Psoas muscle (tissue), 8 donors: ENCODE measurements around the gene CDK2AP2. TPM values are rescaled to one million over a fixed set of nuclear protein-coding genes. Genes with fewer than 3 reads are reported as not detected.

ENCODE experiments used
- ATAC-seq, 4 donors: fragments of 200-7000 bp; cut with Tn5 transposase; one replicate each; pipeline ENCODE4 v1.9.1; 2020; ENCODE audit warnings: moderate library complexity in 3 of 4, mild to moderate bottlenecking in 2 of 4
- DNase-seq, 2 donors: peaks; one replicate each; pipeline ENCODE4 v3.0.0-alpha.2; 2020
- H3K27ac ChIP-seq: fragments of 200-600 bp; one replicate; pipeline ENCODE4 v1.8.0; 2022
- H3K27me3 ChIP-seq, 3 donors: fragments of 200-600 bp in 1 of 3; one replicate each; pipeline versions ENCODE4 v1.6.1 to v1.8.0; 2013 to 2022; ENCODE audit warnings: low read length in 2 of 3, mild to moderate bottlenecking in 2 of 3, moderate library complexity in 1 of 3; ENCODE audit not compliant: insufficient read depth in 3 of 3
- H3K36me3 ChIP-seq, 2 donors: fragments of 200-600 bp in 1 of 2; one replicate each; pipeline versions ENCODE4 v1.6.1 to v1.8.0; 2013 to 2022; ENCODE audit warnings: low read depth in 1 of 2, mild to moderate bottlenecking in 1 of 2, moderate library complexity in 1 of 2; ENCODE audit not compliant: insufficient read depth in 1 of 2
- H3K4me1 ChIP-seq: fragments of 200-600 bp; one replicate; pipeline ENCODE4 v1.8.0; 2022
- H3K4me3 ChIP-seq: fragments of 200-600 bp; one replicate; pipeline ENCODE4 v1.8.0; 2022; ENCODE audit warnings: mild to moderate bottlenecking
- H3K9me3 ChIP-seq: fragments of 200-600 bp; one replicate; pipeline ENCODE4 v1.8.0; 2022
- CTCF ChIP-seq: fragments of 200-600 bp; IDR thresholded peaks from one replicate; pipeline ENCODE4 v1.8.0; 2022; ENCODE audit warnings: antibody characterized with exemption
- WGBS, 3 donors: extraction: QIAGEN DNeasy Blood & Tissue Kit; methylation state at CpG; one replicate each; pipeline versions ENCODE4 v1.1.6 to v1.1.7; 2013; 5-methylcytosine and 5-hydroxymethylcytosine counted together
- intact Hi-C, 2 donors: fragments of 100-400 bp; cut with DNase I; formaldehyde crosslinking; loops; one replicate each; pipeline versions ENCODE4 v1.11.0 to v1.14.2; 2022
- polyA plus RNA-seq, 3 donors: library from polyadenylated mRNA; stranded (reverse); fragments of 200-250 nt; gene quantifications; one replicate each; pipeline ENCODE4 v1.2.3, GENCODE V29; 2013
- total RNA-seq, 4 donors: library from RNA; stranded (reverse); fragmentation: NEBNext Ultra II Directional in 2 of 4; extraction: Animal tissue kit (Norgen Biotek cat#: 25700) in 2 of 4; gene quantifications; one replicate each; pipeline versions ENCODE4 v1.2.1 to v1.2.4, GENCODE V29; 2021 to 2023
- donor health status: healthy with polysubstance abuse.
- donor health status: DM: no; HTN: no; CAD: no; lungs with moderate emphysema.
- donor health status: Bipolar disorder and iron deficiency.
- donor health status: healthy.
- donor health status: DM: yes; HTN: yes; CAD: no.
- donor health status: DM: no; HTN: no; CAD: no.
- donor health status: DM: no; HTN: no; CAD: no.
- donor health status: DM: yes; HTN: yes; CAD: no.

CDK2AP2 gene
- total and polyA plus RNA-seq, 7 donors, result 16.3 to 72.3 (median 18.5) TPM

GRCh38 chr11:67524480-67524808 is 16.5 kb upstream of the CDK2AP2 start:
- WGBS, 3 donors, result 81 to 89% (median 85%) methylated on average over 9 of the region's 9 CpGs
- H3K27ac ChIP-seq, result no peak overlapping the region
- ATAC-seq, result no peak

GRCh38 chr11:67523556-67524479 is 15.9 kb upstream of the CDK2AP2 start:
- WGBS, 3 donors, result 61 to 69% (median 62%) methylated on average over 22 to 25 of the region's 25 CpGs
- no peak for ATAC-seq

More at GRCh38 chr11:67524480-67524808, 16.5 kb upstream of the CDK2AP2 start:
- no peak for TF ChIP-seq CTCF
- intact Hi-C loops, result no loop called here
- Histone ChIP-seq H3K9me3 (no peaks in the 10 kb centered on the region), H3K27me3 (peaks cover 0 to 11% (median 9%) of the 10 kb centered on the region in 3 donors), H3K4me1 (no peaks in the 10 kb centered on the region), H3K36me3 (no peaks in the 10 kb centered on the region), H3K4me3 (no peak overlapping the region)
- no peak for DNase-seq

GRCh38 chr11:67522844-67523555 is 15.0 kb upstream of the CDK2AP2 start, which contains the start of gene CABP2:
Gene CABP2 (minus strand): TSS chr11:67523446. CDS start chr11:67523326, 120 bp downstream.
- no peak within 1 kb of the TSS for H3K27ac ChIP-seq
- WGBS, 3 donors, result 35 to 52% (median 35%) methylated on average over 23 of the region's 23 CpGs
- no peak for DNase-seq

More at GRCh38 chr11:67523556-67524479, 15.9 kb upstream of the CDK2AP2 start:
- no peak for TF ChIP-seq CTCF
- no peak for DNase-seq
- no peaks in the 10 kb centered on the region for H3K9me3 ChIP-seq
- peaks cover 0 to 11% (median 9%) of the 10 kb centered on the region in 3 donors for H3K27me3 ChIP-seq
- H3K4me3 ChIP-seq, result no peak overlapping the region
- intact Hi-C loops, result no loop called here
- no peak overlapping the region for H3K27ac ChIP-seq
- H3K36me3 ChIP-seq, result no peaks in the 10 kb centered on the region
- H3K4me1 ChIP-seq, result no peaks in the 10 kb centered on the region

GRCh38 chr11:67522338-67522737 is 14.4 kb upstream of the CDK2AP2 start:
- ATAC-seq (no peak), DNase-seq (no peak)
- Histone ChIP-seq H3K36me3 (no peaks in the 10 kb centered on the region), H3K27ac (no peak overlapping the region), H3K9me3 (no peaks in the 10 kb centered on the region), H3K27me3 (peaks cover 0 to 11% (median 9%) of the 10 kb centered on the region in 3 donors), H3K4me3 (no peak overlapping the region), H3K4me1 (no peaks in the 10 kb centered on the region)
- intact Hi-C loops, result no loop called here
- TF ChIP-seq CTCF, result no peak
- WGBS, 3 donors, result 79 to 89% (median 80%) methylated on average over 13 to 15 of the region's 15 CpGs

More at GRCh38 chr11:67522844-67523555, 15.0 kb upstream of the CDK2AP2 start, which contains the start of gene CABP2:
- H3K36me3 ChIP-seq, result no peaks in the 10 kb centered on the region
- intact Hi-C loops, result no loop called here
- ATAC-seq, result no peak
- TF ChIP-seq CTCF, result no peak
- no peak within 1 kb of the TSS for H3K4me3 ChIP-seq
- H3K27me3 ChIP-seq, result peaks cover 0 to 11% (median 9%) of the 10 kb centered on the region in 3 donors
- H3K9me3 ChIP-seq, result no peaks in the 10 kb centered on the region
- no peaks in the 10 kb centered on the region for H3K4me1 ChIP-seq
